ENCODE data around the gene SERTAD2.

The SERTAD2 gene

GRCh38 chr2:64653109-64654062 lies at the start of gene SERTAD2:
SERTAD2 (minus strand) TSS chr2:64653913; CDS start chr2:64636871, 17,042 bp downstream.
- TF ChIP-seq ZFX (IDR thresholded peaks at IDR 0.05), result no peak
- TF ChIP-seq CTCF (conservative IDR thresholded peaks at IDR 0.05), result peak; percentile 24
- H3K27ac ChIP-seq, result peak within 1 kb of the TSS; percentile 89

GRCh38 chr2:64700133-64700809 lies 46.6 kb upstream of the SERTAD2 start:
- H3K27ac ChIP-seq, result no peak overlapping the region
- TF ChIP-seq ZFX (IDR thresholded peaks at IDR 0.05) (no peak), CTCF (conservative IDR thresholded peaks at IDR 0.05) (no peak)

- H3K27ac ChIP-seq, result no peak overlapping the region
- TF ChIP-seq ZFX (IDR thresholded peaks at IDR 0.05) (no peak), CTCF (conservative IDR thresholded peaks at IDR 0.05) (no peak)
These were observed 46.0 kb upstream of the SERTAD2 start for GRCh38 chr2:64699712-64700111.

GRCh38 chr2:64698668-64699444 lies 45.1 kb upstream of the SERTAD2 start:
- no peak overlapping the region for H3K27ac ChIP-seq
- TF ChIP-seq CTCF (conservative IDR thresholded peaks at IDR 0.05) (no peak), ZFX (IDR thresholded peaks at IDR 0.05) (no peak)

GRCh38 chr2:64698177-64698643 lies 44.5 kb upstream of the SERTAD2 start:
- TF ChIP-seq ZFX (IDR thresholded peaks at IDR 0.05), result no peak
- TF ChIP-seq CTCF (conservative IDR thresholded peaks at IDR 0.05), result no peak
- H3K27ac ChIP-seq, result no peak overlapping the region

GRCh38 chr2:64697297-64698176 lies 43.8 kb upstream of the SERTAD2 start:
- TF ChIP-seq CTCF (conservative IDR thresholded peaks at IDR 0.05) (no peak), ZFX (IDR thresholded peaks at IDR 0.05) (no peak)
- H3K27ac ChIP-seq, result no peak overlapping the region

Measured in C4-2B (cell line).